ENCODE measurements around the gene CCL8.

CCL8 gene

GRCh38 chr17:34361478-34362061 is 42.3 kb downstream of the CCL8 start:
- DNase-seq (ENCODE audit: low read depth, low spot score) = peak; percentile 85
- H3K4me3 ChIP-seq (ENCODE audit: low read depth, low read length) = no peak overlapping the region
- in situ Hi-C loops (cut with HindIII; ENCODE audit: low sequenced_read_pairs) = loop anchor here (25.0 kb wide), 1 partner anchor 174 kb away; no protein-coding TSS in a partner anchor
- TF ChIP-seq CTCF (IDR thresholded peaks at IDR 0.05; ENCODE audit: low read depth, low read length) = peak; percentile 97

- H3K4me3 ChIP-seq (ENCODE audit: low read depth, low read length) = no peak within 1 kb of the TSS
- no peak for TF ChIP-seq CTCF (IDR thresholded peaks at IDR 0.05; ENCODE audit: low read depth, low read length)
- DNase-seq (ENCODE audit: low read depth, low spot score) = no peak
- in situ Hi-C loops (cut with HindIII; ENCODE audit: low sequenced_read_pairs) = loop anchor here (25.0 kb wide), 1 partner anchor 176 kb away; no protein-coding TSS in a partner anchor
Observed at GRCh38 chr17:34363183-34363661, 44.0 kb downstream of the CCL8 start, which contains the start of gene CCL1. TSS of gene CCL1 (minus strand) at chr17:34363233. CDS start at chr17:34363161, 72 bp downstream.

GRCh38 chr17:34364751-34365150 is 45.5 kb downstream of the CCL8 start:
- TF ChIP-seq CTCF (IDR thresholded peaks at IDR 0.05; ENCODE audit: low read depth, low read length) = no peak
- in situ Hi-C loops (cut with HindIII; ENCODE audit: low sequenced_read_pairs) = loop anchor here (25.0 kb wide), 1 partner anchor 177 kb away; no protein-coding TSS in a partner anchor
- DNase-seq (ENCODE audit: low read depth, low spot score) = no peak
- H3K4me3 ChIP-seq (ENCODE audit: low read depth, low read length) = no peak overlapping the region

- no peak for TF ChIP-seq CTCF (IDR thresholded peaks at IDR 0.05; ENCODE audit: low read depth, low read length)
- no peak for DNase-seq (ENCODE audit: low read depth, low spot score)
- no peak overlapping the region for H3K4me3 ChIP-seq (ENCODE audit: low read depth, low read length)
- in situ Hi-C loops (cut with HindIII; ENCODE audit: low sequenced_read_pairs) = loop anchor here (25.0 kb wide), 1 partner anchor 178 kb away; no protein-coding TSS in a partner anchor
Observed at GRCh38 chr17:34365340-34365739, 46.1 kb downstream of the CCL8 start.

GRCh38 chr17:34366010-34366409 is 46.8 kb downstream of the CCL8 start:
- no peak for DNase-seq (ENCODE audit: low read depth, low spot score)
- no peak overlapping the region for H3K4me3 ChIP-seq (ENCODE audit: low read depth, low read length)
- TF ChIP-seq CTCF (IDR thresholded peaks at IDR 0.05; ENCODE audit: low read depth, low read length) = no peak
- in situ Hi-C loops (cut with HindIII; ENCODE audit: low sequenced_read_pairs) = loop anchor here (25.0 kb wide), 1 partner anchor 179 kb away; no protein-coding TSS in a partner anchor

- DNase-seq (ENCODE audit: low read depth, low spot score) = no peak
- H3K4me3 ChIP-seq (ENCODE audit: low read depth, low read length) = no peak overlapping the region
- in situ Hi-C loops (cut with HindIII; ENCODE audit: low sequenced_read_pairs) = loop anchor here (25.0 kb wide), 1 partner anchor 179 kb away; no protein-coding TSS in a partner anchor
- no peak for TF ChIP-seq CTCF (IDR thresholded peaks at IDR 0.05; ENCODE audit: low read depth, low read length)
Observed at GRCh38 chr17:34366529-34367107, 47.4 kb downstream of the CCL8 start.

Data from astrocyte of the spinal cord (primary cell).